GM23248 (cell line): Measurements from ENCODE around the gene PKD1. TPM values are rescaled to one million over a fixed set of nuclear protein-coding genes. Genes with fewer than 3 reads are reported as not detected.
A peak's percentile ranks its signal among the peaks of the same experiment; 100 is the strongest.

Experiments
- DNase-seq: peaks from one replicate; pipeline ENCODE4 v3.0.0-alpha.2; 2015
- H2AFZ ChIP-seq: fragments of 200-600 bp; sonication (generic); 2 replicates; pipeline ENCODE4 v1.6.1; 2016; ENCODE audit warnings: antibody characterized with exemption
- H3F3A ChIP-seq: fragments of 200-600 bp; sonication (generic); 2 replicates; pipeline ENCODE4 v1.6.1; 2016; ENCODE audit warnings: mild to moderate bottlenecking, antibody characterized with exemption, mixed run types; ENCODE audit not compliant: insufficient read depth
- H3K27ac ChIP-seq: fragments of 200-600 bp; sonication (generic); 2 replicates; pipeline ENCODE4 v1.5.1; 2016; ENCODE audit warnings: mild to moderate bottlenecking
- H3K27me3 ChIP-seq: fragments of 200-600 bp; sonication (generic); replicated peaks from 2 replicates; pipeline ENCODE4 v1.6.1; 2016; ENCODE audit warnings: mild to moderate bottlenecking; ENCODE audit not compliant: insufficient read depth
- H3K36me3 ChIP-seq: fragments of 200-600 bp; sonication (generic); 2 replicates; pipeline ENCODE4 v1.6.1; 2016; ENCODE audit warnings: low read depth, mild to moderate bottlenecking
- H3K4me1 ChIP-seq: fragments of 200-600 bp; sonication (generic); 2 replicates; pipeline ENCODE4 v1.6.1; 2016; ENCODE audit warnings: mild to moderate bottlenecking; ENCODE audit not compliant: insufficient read depth
- H3K4me2 ChIP-seq: fragments of 200-600 bp; sonication (generic); one replicate; pipeline ENCODE4 v1.6.1; 2016; ENCODE audit warnings: mild to moderate bottlenecking; ENCODE audit not compliant: unreplicated experiment
- H3K4me3 ChIP-seq: fragments of 200-600 bp; sonication (generic); 2 replicates; pipeline ENCODE4 v1.5.1; 2016; ENCODE audit warnings: mild to moderate bottlenecking
- H3K79me2 ChIP-seq: fragments of 200-600 bp; sonication (generic); 2 replicates; pipeline ENCODE4 v1.6.1; 2016; ENCODE audit warnings: mild to moderate bottlenecking; ENCODE audit not compliant: insufficient read depth
- H3K9ac ChIP-seq: fragments of 200-600 bp; sonication (generic); 2 replicates; pipeline ENCODE4 v1.6.1; 2016; ENCODE audit warnings: mild to moderate bottlenecking
- H3K9me2 ChIP-seq: fragments of 200-600 bp; sonication (generic); 2 replicates; pipeline ENCODE4 v1.6.1; 2016; ENCODE audit warnings: mixed run types, mild to moderate bottlenecking, moderate library complexity; ENCODE audit not compliant: insufficient read depth
- H3K9me3 ChIP-seq: fragments of 200-600 bp; sonication (generic); one replicate; pipeline ENCODE4 v1.6.1; 2017; ENCODE audit warnings: low read depth
- H4K20me1 ChIP-seq: fragments of 200-600 bp; sonication (generic); 2 replicates; pipeline ENCODE4 v1.6.0; 2016; ENCODE audit not compliant: insufficient read depth
- EZH2 ChIP-seq: fragments of 200-600 bp; sonication (generic); IDR thresholded peaks from 2 replicates; pipeline ENCODE4 v1.6.1; 2018; ENCODE audit warnings: antibody characterized with exemption, mild to moderate bottlenecking; ENCODE audit not compliant: insufficient read depth, poor library complexity, severe bottlenecking
- EZH2phosphoT487 ChIP-seq: fragments of 200-600 bp; sonication (generic); IDR thresholded peaks from 2 replicates; pipeline ENCODE4 v1.6.1; 2018; ENCODE audit warnings: antibody characterized with exemption, moderate library complexity, mild to moderate bottlenecking, low read depth; ENCODE audit not compliant: insufficient read depth
- WGBS, 2 experiments: methylation state at CpG; one replicate each; pipeline ENCODE4 v1.1.6; 2015 to 2017; ENCODE audit warnings: low lambda C conversion rate in 2 of 2, low coverage in 1 of 2; ENCODE audit errors: missing lambda C conversion rate in 2 of 2; 5-methylcytosine and 5-hydroxymethylcytosine counted together
- in situ Hi-C: fragments of 300-500 bp; cut with MboI; formaldehyde crosslinking; loops from 2 replicates; pipeline ENCODE4 v1.15.0; 2020
- microRNA counts: library from miRNA; unstranded; fragments of <30 nt; microRNA quantifications from one replicate; lab custom pipeline; 2016
- microRNA-seq: library from miRNA; unstranded; fragments of <30 nt; microRNA quantifications from one replicate; pipeline ENCODE4, GENCODE V29; 2016; ENCODE audit warnings: borderline number of aligned reads
- polyA plus RNA-seq: library from polyadenylated mRNA; unstranded; fragments of >200 nt; fragmentation: Nextera tagmentation; extraction: Ambion mirVana; gene quantifications from 2 replicates; pipeline ENCODE4 v1.2.1, GENCODE V29; 2016
- small RNA-seq: library from RNA; depleted of rRNA; stranded (forward); fragments of <200 nt; gene quantifications from one replicate; pipeline ENCODE3, GENCODE V24; 2014; ENCODE audit warnings: low read depth, low replicate concordance
- total RNA-seq: library from RNA; depleted of rRNA; stranded (reverse); fragments of >200 nt; shearing (Covaris generic); gene quantifications from 2 replicates; pipeline ENCODE4 v1.2.3, GENCODE V29; 2014; rRNA removed

PKD1 gene
- total and polyA plus RNA-seq, 2 experiments from 2014 or later: 48.4 to 201 TPM

- H3K4me3 ChIP-seq: no peak overlapping the region
- 0 out of 2 replicates have a peak, but pooled peaks cover 7% of the 10 kb centered on the region for H3K79me2 ChIP-seq
- no peaks in the 10 kb centered on the region for H3K9me3 ChIP-seq
- H3K36me3 ChIP-seq: no peaks in the 10 kb centered on the region
- 88 to 90% methylated on average over 23 to 24 of the region's 24 CpGs for WGBS, 2 experiments
- DNase-seq: no peak
- H4K20me1 ChIP-seq: no peaks in the 10 kb centered on the region
- 0 out of 2 replicates have a peak overlapping the region, but pooled peaks have one; percentile 23 for H3K27ac ChIP-seq
- no peaks in the 10 kb centered on the region for H3K9me2 ChIP-seq
- no peak overlapping the region for H3K4me2 ChIP-seq
- in situ Hi-C loops: no loop called here
- peaks cover 17% of the 10 kb centered on the region for H3K4me1 ChIP-seq
- H3F3A ChIP-seq: no peaks in the 10 kb centered on the region
- peak overlapping the region; percentile 45; the same call in 1 of the 2 replicates for H3K9ac ChIP-seq
- H2AFZ ChIP-seq: no peak overlapping the region
- TF ChIP-seq EZH2 (no peak), EZH2phosphoT487 (no peak)
- H3K27me3 ChIP-seq: no peaks in the 10 kb centered on the region
Observed at GRCh38 chr16:2040041-2040786, 95.5 kb downstream of the PKD1 start.

- Histone ChIP-seq H2AFZ (no peak overlapping the region), H3K9me3 (no peaks in the 10 kb centered on the region), H3K36me3 (no peaks in the 10 kb centered on the region), H3K27ac (0 out of 2 replicates have a peak overlapping the region, but pooled peaks have one; percentile 23), H3K9me2 (no peaks in the 10 kb centered on the region), H3K4me2 (peak overlapping the region; percentile 8), H3K9ac (peak overlapping the region; percentile 59), H3K27me3 (no peaks in the 10 kb centered on the region), H4K20me1 (no peaks in the 10 kb centered on the region), H3F3A (no peaks in the 10 kb centered on the region), H3K4me1 (peaks cover 19% of the 10 kb centered on the region), H3K79me2 (peaks cover 12% of the 10 kb centered on the region; the same call in 1 of the 2 replicates), H3K4me3 (no peak overlapping the region)
- in situ Hi-C loops: no loop called here
- 41 to 46% methylated on average over 26 to 29 of the region's 29 CpGs for WGBS, 2 experiments
- no peak for TF ChIP-seq EZH2phosphoT487
- TF ChIP-seq EZH2: no peak
- DNase-seq: peak; percentile 84
Observed at GRCh38 chr16:2039274-2040031, 96.2 kb downstream of the PKD1 start.

MicroRNAs within 50 kb of the gene (microRNA counts, 767-probe panel; counts per million panel counts)
- microRNA hsa-miR-1225-3p (lab: Ali Mortazavi, UCI) (447 counts per million, percentile 86 among the panel's probes with 10 or more counts), microRNA hsa-miR-1225-5p (lab: Ali Mortazavi, UCI) (447 counts per million, percentile 86 among the panel's probes with 10 or more counts), microRNA hsa-miR-3180 (lab: Ali Mortazavi, UCI) (447 counts per million, percentile 86 among the panel's probes with 10 or more counts), microRNA hsa-miR-4516 (lab: Ali Mortazavi, UCI) (447 counts per million, percentile 86 among the panel's probes with 10 or more counts)

Small RNA genes within 50 kb of the gene (microRNA-seq; reads per million reads assigned to microRNA genes)
- gene MIR1225: not detected
- not detected for gene MIR3180-5
- gene MIR4516: not detected
- gene MIR6511B1: not detected

Small RNA genes within 50 kb of the gene (small RNA-seq; reads per million reads assigned to genes)
- gene MIR1225 (not detected), gene MIR3180-5 (not detected), gene MIR4516 (not detected), gene RF00019 (not detected), gene SNORD60 (not detected)

Other genes with a start within 250 kb of the PKD1 start
- not detected in 2 replicates for gene HS3ST6, start 217.5 kb downstream of the PKD1 start, total RNA-seq
- not detected in 2 replicates for gene HS3ST6, start 217.5 kb downstream of the PKD1 start, polyA plus RNA-seq
- 13.9 and 14.1 TPM in 2 replicates for gene MSRB1, start 192.7 kb downstream of the PKD1 start, total RNA-seq
- 26.9 and 27.4 TPM in 2 replicates for gene MSRB1, start 192.7 kb downstream of the PKD1 start, polyA plus RNA-seq
- gene RPL3L, start 181.2 kb downstream of the PKD1 start, total RNA-seq: not detected in 2 replicates
- not detected in 2 replicates for gene RPL3L, start 181.2 kb downstream of the PKD1 start, polyA plus RNA-seq
- gene NDUFB10, start 176.4 kb downstream of the PKD1 start, total RNA-seq: 136 and 220 TPM in 2 replicates
- 266 and 279 TPM in 2 replicates for gene NDUFB10, start 176.4 kb downstream of the PKD1 start, polyA plus RNA-seq
- 1,339 and 1,536 TPM in 2 replicates for gene RPS2, start 171.1 kb downstream of the PKD1 start, total RNA-seq
- 1,060 and 1,077 TPM in 2 replicates for gene RPS2, start 171.1 kb downstream of the PKD1 start, polyA plus RNA-seq
- not detected in 2 replicates for gene RNF151, start 169.0 kb downstream of the PKD1 start, total RNA-seq
- gene RNF151, start 169.0 kb downstream of the PKD1 start, polyA plus RNA-seq: 0.25 TPM in 1 of 2 replicates, not detected in the other
- 43.7 and 68.5 TPM in 2 replicates for gene TBL3, start 163.8 kb downstream of the PKD1 start, total RNA-seq
- gene TBL3, start 163.8 kb downstream of the PKD1 start, polyA plus RNA-seq: 46.8 and 52.0 TPM in 2 replicates
- gene NOXO1, start 154.4 kb downstream of the PKD1 start, total RNA-seq: not detected in 2 replicates
- 0.23 TPM in 1 of 2 replicates, not detected in the other for gene NOXO1, start 154.4 kb downstream of the PKD1 start, polyA plus RNA-seq
- 16.4 and 26.4 TPM in 2 replicates for gene GFER, start 151.7 kb downstream of the PKD1 start, total RNA-seq
- gene GFER, start 151.7 kb downstream of the PKD1 start, polyA plus RNA-seq: 31.0 and 31.6 TPM in 2 replicates
- gene SYNGR3, start 145.9 kb downstream of the PKD1 start, total RNA-seq: 0.22 and 0.76 TPM in 2 replicates
- gene SYNGR3, start 145.9 kb downstream of the PKD1 start, polyA plus RNA-seq: 0.72 and 1.3 TPM in 2 replicates
- gene ZNF598, start 126.1 kb downstream of the PKD1 start, total RNA-seq: 21.2 and 23.4 TPM in 2 replicates
- 12.2 and 14.1 TPM in 2 replicates for gene ZNF598, start 126.1 kb downstream of the PKD1 start, polyA plus RNA-seq
- gene NPW, start 116.1 kb downstream of the PKD1 start, total RNA-seq: not detected in 2 replicates
- gene NPW, start 116.1 kb downstream of the PKD1 start, polyA plus RNA-seq: 2.1 and 3.0 TPM in 2 replicates
- gene NHERF2, start 109.0 kb downstream of the PKD1 start, total RNA-seq: 27.3 and 39.7 TPM in 2 replicates
- gene NHERF2, start 109.0 kb downstream of the PKD1 start, polyA plus RNA-seq: 29.0 and 45.1 TPM in 2 replicates
- gene NTHL1, start 88.1 kb downstream of the PKD1 start, total RNA-seq: 19.9 and 22.8 TPM in 2 replicates
- gene NTHL1, start 88.1 kb downstream of the PKD1 start, polyA plus RNA-seq: 20.3 and 21.2 TPM in 2 replicates
- 53.7 and 84.6 TPM in 2 replicates for gene TSC2, start 87.9 kb downstream of the PKD1 start, total RNA-seq
- gene TSC2, start 87.9 kb downstream of the PKD1 start, polyA plus RNA-seq: 43.3 and 52.2 TPM in 2 replicates
- gene RAB26, start 12.7 kb upstream of the PKD1 start, total RNA-seq: not detected in 2 replicates
- gene RAB26, start 12.7 kb upstream of the PKD1 start, polyA plus RNA-seq: 0.30 and 0.71 TPM in 2 replicates
- 72.7 and 74.2 TPM in 2 replicates for gene TRAF7, start 19.9 kb upstream of the PKD1 start, total RNA-seq
- 28.8 and 29.3 TPM in 2 replicates for gene TRAF7, start 19.9 kb upstream of the PKD1 start, polyA plus RNA-seq
- under 0.01 TPM in 1 of 2 replicates, not detected in the other for gene CASKIN1, start 60.7 kb upstream of the PKD1 start, total RNA-seq
- not detected in 2 replicates for gene CASKIN1, start 60.7 kb upstream of the PKD1 start, polyA plus RNA-seq
- gene MLST8, start 69.6 kb upstream of the PKD1 start, total RNA-seq: 58.6 and 62.9 TPM in 2 replicates
- gene MLST8, start 69.6 kb upstream of the PKD1 start, polyA plus RNA-seq: 46.5 and 54.6 TPM in 2 replicates
- gene BRICD5, start 75.0 kb upstream of the PKD1 start, total RNA-seq: 2.1 and 2.9 TPM in 2 replicates
- 0.22 and 0.56 TPM in 2 replicates for gene BRICD5, start 75.0 kb upstream of the PKD1 start, polyA plus RNA-seq
- 21.4 and 25.5 TPM in 2 replicates for gene PGP, start 78.9 kb upstream of the PKD1 start, total RNA-seq
- 10.1 TPM in 2 replicates for gene PGP, start 78.9 kb upstream of the PKD1 start, polyA plus RNA-seq
- gene E4F1, start 87.7 kb upstream of the PKD1 start, total RNA-seq: 32.7 and 41.5 TPM in 2 replicates
- gene E4F1, start 87.7 kb upstream of the PKD1 start, polyA plus RNA-seq: 13.5 and 15.5 TPM in 2 replicates
- 0.13 TPM in 1 of 2 replicates, not detected in the other for gene DNASE1L2, start 100.5 kb upstream of the PKD1 start, total RNA-seq
- gene DNASE1L2, start 100.5 kb upstream of the PKD1 start, polyA plus RNA-seq: 0.80 and 0.89 TPM in 2 replicates
- gene ECI1, start 115.7 kb upstream of the PKD1 start, total RNA-seq: 53.2 and 92.0 TPM in 2 replicates
- gene ECI1, start 115.7 kb upstream of the PKD1 start, polyA plus RNA-seq: 106 and 116 TPM in 2 replicates
- 104 and 115 TPM in 2 replicates for gene RNPS1, start 132.2 kb upstream of the PKD1 start, total RNA-seq
- gene RNPS1, start 132.2 kb upstream of the PKD1 start, polyA plus RNA-seq: 176 and 181 TPM in 2 replicates
- 0.76 and 2.1 TPM in 2 replicates for gene ABCA3, start 204.8 kb upstream of the PKD1 start, total RNA-seq
- gene ABCA3, start 204.8 kb upstream of the PKD1 start, polyA plus RNA-seq: 0.47 and 0.64 TPM in 2 replicates